ENCODE results near the gene C5AR2. TPM values are rescaled to one million over a fixed set of nuclear protein-coding genes. Genes with fewer than 3 reads are reported as not detected.

The C5AR2 gene
- total RNA-seq, 2 donors from 2014 or later: not detected

DNA sequence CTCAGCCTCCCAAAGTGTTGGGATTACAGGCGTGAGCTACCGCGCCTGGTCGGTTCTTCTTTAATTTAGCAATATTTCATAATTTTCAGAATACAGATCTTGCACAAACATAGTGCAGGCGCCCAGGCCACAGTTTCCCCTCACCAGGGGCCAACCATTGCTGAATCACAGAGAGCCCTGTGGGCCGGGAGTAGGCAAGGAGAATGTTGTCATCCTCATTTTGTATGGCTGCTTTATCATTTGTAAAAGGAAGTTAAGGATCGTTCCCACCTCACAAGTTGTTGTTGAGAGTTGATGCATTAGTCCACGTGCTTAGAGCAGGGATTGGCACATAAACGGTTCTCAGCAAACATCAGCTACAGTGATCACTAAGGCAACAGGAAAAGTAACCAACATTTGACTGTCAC is 57.2 kb downstream of the C5AR2 start:
- 89% methylated on average over 5 to 9 of the region's 9 CpGs for WGBS, 2 experiments (ENCODE audit: insufficient coverage in 1 of 2, insufficient read length in 1 of 2)
- Mint-ChIP-seq H3K27ac (peak overlapping the region; percentile 64), H3K4me1 (peaks cover 8% of the 10 kb centered on the region), H3K9me3 (peaks cover 29% of the 10 kb centered on the region), H3K36me3 (ENCODE audit: low read depth) (peaks cover 21% of the 10 kb centered on the region), H3K27me3 (ENCODE audit: insufficient read depth) (no peaks in the 10 kb centered on the region), H3K4me3 (no peak overlapping the region)
- Histone ChIP-seq H3K9ac (ENCODE audit: extremely low read depth, low read length, poor library complexity, severe bottlenecking) (no peak overlapping the region), H3K4me3 (ENCODE audit: low read length) (no peak overlapping the region), H3K27ac (ENCODE audit: low read depth, low read length) (no peak overlapping the region), H3K9me3 (ENCODE audit: control insufficient read depth, low read length) (no peaks in the 10 kb centered on the region), H3K27me3 (ENCODE audit: control insufficient read depth, insufficient read depth, low read length, poor library complexity, severe bottlenecking) (no peaks in the 10 kb centered on the region), H3K4me1 (ENCODE audit: control insufficient read depth, insufficient read depth, low read length) (no peaks in the 10 kb centered on the region), H3K36me3 (ENCODE audit: control insufficient read depth, insufficient read depth, low read length) (no peaks in the 10 kb centered on the region)
- no peak for DNase-seq
- no peak for TF ChIP-seq CTCF (conservative IDR thresholded peaks at IDR 0.05)

- peak; percentile 50 for DNase-seq
- H3K9ac ChIP-seq (ENCODE audit: extremely low read depth, low read length, poor library complexity, severe bottlenecking): no peak overlapping the region
- H3K36me3 ChIP-seq (ENCODE audit: control insufficient read depth, insufficient read depth, low read length): no peaks in the 10 kb centered on the region
- no peak overlapping the region for H3K27ac ChIP-seq (ENCODE audit: low read depth, low read length)
- H3K4me3 Mint-ChIP-seq: no peak overlapping the region
- no peaks in the 10 kb centered on the region for H3K9me3 ChIP-seq (ENCODE audit: control insufficient read depth, low read length)
- H3K9me3 Mint-ChIP-seq: peaks cover 33% of the 10 kb centered on the region
- no peaks in the 10 kb centered on the region for H3K4me1 ChIP-seq (ENCODE audit: control insufficient read depth, insufficient read depth, low read length)
- peak overlapping the region; percentile 82 for H3K27ac Mint-ChIP-seq
- peaks cover 25% of the 10 kb centered on the region for H3K4me1 Mint-ChIP-seq
- no peaks in the 10 kb centered on the region for H3K27me3 ChIP-seq (ENCODE audit: control insufficient read depth, insufficient read depth, low read length, poor library complexity, severe bottlenecking)
- no peak for TF ChIP-seq CTCF (conservative IDR thresholded peaks at IDR 0.05)
- WGBS, 2 experiments (ENCODE audit: insufficient coverage in 1 of 2, insufficient read length in 1 of 2): 87 to 92% methylated on average over 10 to 18 of the region's 20 CpGs
- H3K36me3 Mint-ChIP-seq (ENCODE audit: low read depth): peaks cover 23% of the 10 kb centered on the region
- no peaks in the 10 kb centered on the region for H3K27me3 Mint-ChIP-seq (ENCODE audit: insufficient read depth)
- H3K4me3 ChIP-seq (ENCODE audit: low read length): no peak overlapping the region
Observed at GRCh38 chr19:47390533-47391488, 58.8 kb downstream of the C5AR2 start.

GRCh38 chr19:47391510-47392223 is 59.7 kb downstream of the C5AR2 start:
- no peaks in the 10 kb centered on the region for H3K9me3 ChIP-seq (ENCODE audit: control insufficient read depth, low read length)
- no peak overlapping the region for H3K4me3 Mint-ChIP-seq

More at GRCh38 chr19:47391510-47392223, 59.7 kb downstream of the C5AR2 start:
- peaks cover 31% of the 10 kb centered on the region for H3K4me1 Mint-ChIP-seq
- Histone ChIP-seq H3K4me1 (ENCODE audit: control insufficient read depth, insufficient read depth, low read length) (no peaks in the 10 kb centered on the region), H3K36me3 (ENCODE audit: control insufficient read depth, insufficient read depth, low read length) (no peaks in the 10 kb centered on the region), H3K4me3 (ENCODE audit: low read length) (peak overlapping the region; percentile 45), H3K9ac (ENCODE audit: extremely low read depth, low read length, poor library complexity, severe bottlenecking) (no peak overlapping the region), H3K27ac (ENCODE audit: low read depth, low read length) (no peak overlapping the region), H3K27me3 (ENCODE audit: control insufficient read depth, insufficient read depth, low read length, poor library complexity, severe bottlenecking) (no peaks in the 10 kb centered on the region)
- DNase-seq: peak; percentile 98
- peaks cover 33% of the 10 kb centered on the region for H3K9me3 Mint-ChIP-seq
- H3K27me3 Mint-ChIP-seq (ENCODE audit: insufficient read depth): no peaks in the 10 kb centered on the region
- peak overlapping the region; percentile 82 for H3K27ac Mint-ChIP-seq
- peak; percentile 96 for TF ChIP-seq CTCF (conservative IDR thresholded peaks at IDR 0.05)
- WGBS, 2 experiments (ENCODE audit: insufficient coverage in 1 of 2, insufficient read length in 1 of 2): 43 to 54% methylated on average over 9 to 13 of the region's 15 CpGs
- H3K36me3 Mint-ChIP-seq (ENCODE audit: low read depth): peaks cover 25% of the 10 kb centered on the region

Other genes with a start within 250 kb of the C5AR2 start
- gene ZC3H4, start 218.4 kb upstream of the C5AR2 start, total RNA-seq: 10 to 100 TPM; 64.9 to 82.5 TPM
- 100 to 1,000 TPM; 187 to 240 TPM for gene SAE1, start 201.3 kb upstream of the C5AR2 start, total RNA-seq
- gene BBC3, start 101.0 kb upstream of the C5AR2 start, total RNA-seq: 10 to 100 TPM in 1 of 2 donors, 1 to 10 TPM in 1; 8.8 to 13.4 TPM
- gene CCDC9, start 75.7 kb upstream of the C5AR2 start, total RNA-seq: 10 to 100 TPM; 33.8 to 46.2 TPM
- 10 to 100 TPM in 1 of 2 donors, 1 to 10 TPM in 1; 8.7 to 11.5 TPM for gene INAFM1, start 57.3 kb upstream of the C5AR2 start, total RNA-seq
- gene C5AR1, start 22.3 kb upstream of the C5AR2 start, total RNA-seq: under 1 TPM in 1 of 2 donors, not detected in 1; 0.48 TPM
- 10 to 100 TPM; 36.9 to 43.9 TPM for gene DHX34, start 17.1 kb downstream of the C5AR2 start, total RNA-seq
- 100 to 1,000 TPM in 1 of 2 donors, 10 to 100 TPM in 1; 47.7 to 132 TPM for gene MEIS3, start 87.4 kb downstream of the C5AR2 start, total RNA-seq
- gene SLC8A2, start 139.7 kb downstream of the C5AR2 start, total RNA-seq: 1 to 10 TPM; 2.5 to 3.6 TPM
- gene KPTN, start 152.0 kb downstream of the C5AR2 start, total RNA-seq: 10 to 100 TPM; 14.7 to 22.9 TPM
- gene NAPA, start 182.9 kb downstream of the C5AR2 start, total RNA-seq: 10 to 100 TPM; 66.0 to 73.9 TPM
- not detected for gene ZNF541, start 241.0 kb downstream of the C5AR2 start, total RNA-seq

Data from endodermal cell (in vitro differentiated cells).